Measurements from ENCODE around the gene FBLN7.
A peak's percentile ranks its signal among the peaks of the same experiment; 100 is the strongest.

The FBLN7 gene

DNA sequence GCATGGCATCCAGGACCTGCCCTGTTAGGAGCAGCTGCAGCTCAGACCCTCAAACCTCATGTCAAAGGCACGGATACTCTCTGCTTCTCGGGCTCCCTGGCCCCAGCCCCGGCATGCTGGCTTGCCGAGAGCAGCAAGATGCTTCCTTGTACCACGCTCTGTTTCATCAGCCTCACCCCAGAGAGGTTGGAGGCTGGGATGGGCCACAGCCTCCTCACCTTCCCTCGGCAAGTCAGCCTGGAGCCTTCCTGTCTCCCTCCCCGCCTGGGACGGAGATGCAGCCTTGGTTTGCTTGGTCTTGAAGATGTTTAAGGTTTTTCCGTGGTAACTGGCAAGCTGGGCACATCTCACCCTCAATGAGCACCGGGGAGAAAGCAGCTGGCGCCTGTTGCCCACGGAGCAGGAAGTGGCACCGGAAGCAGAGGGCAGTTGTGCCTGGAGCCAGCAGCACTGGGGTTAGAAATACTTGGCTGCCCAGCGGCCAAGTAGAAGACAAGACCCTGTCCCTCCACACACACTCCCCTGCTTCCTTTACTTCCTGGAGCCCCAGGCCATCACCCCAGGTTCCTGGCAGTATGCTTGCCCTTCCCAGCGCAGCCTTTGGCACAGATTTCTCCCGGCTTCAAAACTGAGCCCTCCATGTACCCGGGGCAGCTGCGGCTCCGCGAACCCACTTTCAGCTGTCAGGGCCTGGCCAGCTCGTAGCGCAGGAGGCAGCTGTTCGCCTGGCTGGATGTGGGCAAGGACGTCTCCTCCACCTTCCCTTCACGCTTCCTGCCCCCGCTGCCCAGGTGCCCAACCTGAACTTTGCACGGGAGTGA, 17.4 kb downstream of the FBLN7 start:
- peak in 1 of 10 donors; percentile 11 for DNase-seq
- intact Hi-C loops (cut with DNase I) = no loop called here

- intact Hi-C loops (cut with DNase I) = no loop called here
These were observed 18.2 kb downstream of the FBLN7 start for GRCh38 chr2:112156152-112156986.

GRCh38 chr2:112157472-112157871, 19.3 kb downstream of the FBLN7 start:
- no peak for DNase-seq
- intact Hi-C loops (cut with DNase I) = no loop called here

More at GRCh38 chr2:112156152-112156986, 18.2 kb downstream of the FBLN7 start:
- DNase-seq = peak in 2 of 10 donors; percentile 14 to 75

GRCh38 chr2:112159454-112159921, 21.3 kb downstream of the FBLN7 start:
- intact Hi-C loops (cut with DNase I) = no loop called here
- peak in 1 of 10 donors; percentile 61 for DNase-seq

DNA sequence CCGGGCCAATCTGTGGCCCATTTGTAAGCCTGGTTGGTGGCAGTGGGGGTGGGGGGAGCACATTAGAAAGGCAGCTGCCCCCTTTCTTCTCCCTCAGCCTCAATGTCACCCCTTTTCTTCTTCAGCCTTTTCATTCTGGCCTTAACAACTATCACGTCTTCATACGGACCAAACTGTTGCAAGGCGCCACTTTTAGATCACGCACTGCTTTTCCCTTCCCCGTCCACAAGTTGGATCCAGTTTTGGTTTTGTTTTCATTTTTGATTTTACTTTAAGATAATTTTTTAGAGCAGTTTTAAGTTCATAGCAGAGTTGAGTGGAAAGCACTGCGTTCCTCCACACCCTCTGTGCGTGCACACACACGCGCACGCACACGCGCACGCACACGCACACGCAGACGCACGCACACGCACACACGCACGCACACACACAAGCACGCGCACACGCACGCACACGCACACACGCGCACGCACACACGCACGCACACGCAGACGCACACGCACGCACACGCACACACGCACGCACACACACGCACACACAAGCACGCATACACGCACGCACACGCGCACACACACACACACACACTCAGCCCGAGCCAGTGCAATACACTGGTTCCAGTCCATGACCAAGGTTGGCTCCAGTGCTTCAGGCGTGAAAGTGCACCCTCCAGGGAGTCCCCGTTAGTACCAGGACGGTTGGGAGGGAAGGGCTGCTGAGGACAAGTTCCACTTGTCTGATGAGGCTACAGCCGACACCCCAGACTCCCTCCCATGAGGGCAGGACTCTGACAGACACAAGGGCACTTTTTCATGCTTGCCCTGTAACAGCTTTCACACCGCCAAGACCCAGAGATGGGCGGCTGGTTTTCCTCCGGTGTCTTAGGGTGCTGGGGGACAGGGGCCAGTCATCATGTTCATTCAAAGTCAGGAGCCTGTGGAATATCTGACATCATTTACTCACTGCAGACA, 22.4 kb downstream of the FBLN7 start:
- DNase-seq = peak in 2 of 10 donors; percentile 15 to 45
- intact Hi-C loops (cut with DNase I) = no loop called here

DNA sequence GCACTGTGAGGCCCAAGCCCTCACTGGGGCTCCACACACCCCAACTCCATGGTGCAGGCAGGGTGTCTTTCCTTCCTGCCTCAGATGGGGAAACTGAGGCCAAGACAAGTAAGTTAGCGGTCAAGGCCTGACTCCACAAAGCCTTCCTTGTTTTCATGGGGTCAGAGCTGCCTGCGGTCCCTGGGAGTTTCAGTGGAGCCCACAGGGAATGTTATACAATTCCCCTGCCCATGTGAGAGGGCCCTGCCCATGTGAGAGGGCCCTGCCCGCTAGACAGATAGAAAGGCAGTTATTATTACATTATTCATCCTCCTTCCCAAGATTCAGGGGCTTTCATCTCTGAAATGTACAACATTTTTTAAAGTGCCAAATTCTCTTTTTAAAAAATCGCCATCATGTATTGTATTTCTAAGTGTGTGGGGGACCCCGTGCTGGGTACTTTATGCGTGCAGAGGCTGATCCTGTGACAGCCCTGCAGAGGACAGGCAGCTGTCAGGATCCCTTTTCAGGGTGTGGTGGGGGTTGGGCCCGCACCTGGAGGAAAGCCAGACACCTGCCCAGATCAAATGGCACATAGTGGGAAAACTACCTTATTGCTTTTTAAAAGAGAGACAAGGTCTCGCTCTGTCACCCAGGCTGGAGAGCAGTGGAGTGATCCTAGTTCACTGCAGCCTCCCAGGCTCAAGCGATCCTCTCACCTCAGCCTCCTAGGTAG, 23.4 kb downstream of the FBLN7 start:
- intact Hi-C loops (cut with DNase I) = no loop called here
- peak in 2 of 10 donors; percentile 8 to 26 for DNase-seq

- intact Hi-C loops (cut with DNase I) = no loop called here
- peak in 1 of 10 donors; percentile 33 for DNase-seq
These were observed 24.2 kb downstream of the FBLN7 start for GRCh38 chr2:112162341-112162740.

GRCh38 chr2:112162956-112163355, 24.8 kb downstream of the FBLN7 start:
- peak in 1 of 10 donors; percentile 81 for DNase-seq
- intact Hi-C loops (cut with DNase I) = no loop called here

GRCh38 chr2:112163541-112163981, 25.4 kb downstream of the FBLN7 start:
- DNase-seq = peak in 1 of 10 donors; percentile 56
- intact Hi-C loops (cut with DNase I) = no loop called here

DNA sequence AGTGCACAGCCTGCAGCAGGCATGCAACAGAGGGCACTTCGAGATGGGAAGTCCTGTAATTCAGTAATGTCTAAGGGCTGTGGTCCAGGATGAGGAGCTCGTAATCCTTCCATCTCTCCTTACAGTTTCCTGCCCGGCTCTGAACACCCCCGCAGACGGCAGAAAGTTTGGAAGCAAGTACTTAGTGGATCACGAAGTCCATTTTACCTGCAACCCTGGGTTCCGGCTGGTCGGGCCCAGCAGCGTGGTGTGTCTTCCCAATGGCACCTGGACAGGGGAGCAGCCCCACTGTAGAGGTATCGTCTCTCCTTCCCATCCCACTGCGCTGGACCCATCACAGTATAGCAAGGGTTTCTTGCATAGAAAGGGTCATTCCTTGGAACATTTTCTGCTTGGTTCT, 26.7 kb downstream of the FBLN7 start:
- intact Hi-C loops (cut with DNase I) = no loop called here
- DNase-seq = peak in 1 of 10 donors; percentile 79

- no peak for DNase-seq
These were observed 27.1 kb downstream of the FBLN7 start for GRCh38 chr2:112165296-112165695.

GRCh38 chr2:112166806-112167499, 28.8 kb downstream of the FBLN7 start:
- intact Hi-C loops (cut with DNase I) = no loop called here
- peak in 1 of 10 donors; percentile 84 for DNase-seq

More at GRCh38 chr2:112165296-112165695, 27.1 kb downstream of the FBLN7 start:
- intact Hi-C loops (cut with DNase I) = no loop called here

DNA sequence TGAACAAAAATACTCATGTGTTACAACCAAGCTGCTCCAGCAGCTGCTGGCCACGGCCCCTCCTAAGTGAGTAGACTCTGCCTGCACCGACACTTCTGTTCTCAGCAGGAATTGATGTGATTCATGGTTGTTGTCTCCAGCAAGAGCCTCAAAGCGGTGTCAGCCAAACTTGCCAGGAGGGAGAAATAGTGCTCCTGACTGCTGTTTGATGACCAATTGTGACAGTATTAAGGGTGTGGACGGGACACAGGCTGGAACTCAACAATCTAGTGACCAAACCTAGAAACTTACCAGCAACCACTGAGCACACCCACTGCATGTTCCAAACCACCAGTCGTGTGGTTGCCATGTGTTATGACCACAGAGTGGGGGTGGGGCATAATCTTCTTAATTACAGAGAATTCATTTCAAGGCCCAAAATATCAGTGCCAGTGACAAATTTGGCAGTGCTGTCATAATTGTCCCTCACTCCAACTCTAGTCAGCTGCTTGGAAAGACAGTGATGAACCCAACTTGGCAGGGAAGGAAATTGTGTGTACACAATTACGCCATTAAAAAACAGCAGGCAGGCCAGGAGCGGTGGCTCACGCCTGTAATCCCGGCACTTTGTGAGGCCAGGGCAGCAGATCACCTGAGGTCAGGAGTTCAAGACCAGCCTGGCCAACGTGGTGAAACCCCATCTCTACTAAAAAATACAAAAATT, 30.4 kb downstream of the FBLN7 start:
- DNase-seq = peak in 1 of 10 donors; percentile 71
- intact Hi-C loops (cut with DNase I) = no loop called here

GRCh38 chr2:112170495-112170894, 32.3 kb downstream of the FBLN7 start:
- intact Hi-C loops (cut with DNase I) = no loop called here

DNA sequence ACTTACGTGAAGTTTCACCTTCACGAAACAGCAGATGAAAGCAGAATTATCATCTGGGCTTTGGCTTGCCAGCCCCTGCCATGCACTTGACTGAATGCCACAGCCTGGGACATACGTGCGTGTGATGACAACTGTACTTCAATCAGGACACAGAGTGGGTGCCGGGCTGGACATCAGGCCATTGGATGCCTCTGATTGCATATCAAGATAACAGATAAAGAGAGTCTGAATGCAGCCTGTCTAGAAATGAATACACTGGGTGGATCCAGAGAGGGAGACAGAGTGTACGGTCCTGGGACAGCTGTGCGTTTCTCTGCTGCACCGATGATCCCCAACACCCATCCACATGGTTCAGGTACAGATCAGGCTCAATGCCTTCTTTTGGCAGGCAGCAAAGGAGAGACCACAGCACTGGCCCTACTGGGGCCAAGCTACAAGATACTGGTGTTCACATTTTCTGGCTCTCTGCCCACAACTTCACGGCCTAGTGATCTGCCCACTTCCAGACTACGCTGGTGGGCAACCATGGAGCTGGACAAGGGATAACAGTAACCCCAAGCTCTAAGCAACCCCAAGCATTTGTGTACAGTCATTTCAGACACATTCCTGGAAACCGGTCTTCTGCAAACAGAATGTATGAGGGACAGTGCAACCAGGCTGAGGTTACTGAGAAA, 35.6 kb downstream of the FBLN7 start:
- intact Hi-C loops (cut with DNase I) = no loop called here

More at GRCh38 chr2:112170495-112170894, 32.3 kb downstream of the FBLN7 start:
- peak in 1 of 10 donors; percentile 38 for DNase-seq

DNA sequence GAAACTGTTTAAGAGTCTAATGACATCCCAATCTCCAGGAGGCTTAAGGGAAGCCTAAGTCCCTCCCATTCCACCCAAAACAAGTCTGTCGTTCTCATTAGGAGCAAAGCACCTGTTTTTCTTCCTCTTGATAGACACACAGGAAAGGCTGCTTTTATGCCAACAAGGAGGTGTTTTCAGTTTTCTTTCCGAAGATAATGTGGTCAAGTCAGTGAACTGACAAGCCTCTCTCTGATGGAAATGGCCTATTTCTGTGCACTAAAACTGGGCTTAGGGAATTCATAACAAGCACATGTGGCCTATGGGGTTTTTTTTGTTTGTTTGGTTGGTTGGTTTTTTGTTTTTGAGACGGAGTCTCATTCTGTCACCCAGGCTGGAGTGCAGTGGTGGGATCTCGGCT, 36.2 kb downstream of the FBLN7 start:
- intact Hi-C loops (cut with DNase I) = no loop called here
- no peak for DNase-seq

More for the DNA sequence above, 35.6 kb downstream of the FBLN7 start:
- DNase-seq = no peak

- intact Hi-C loops (cut with DNase I) = no loop called here
- no peak for DNase-seq
These were observed 37.1 kb downstream of the FBLN7 start for GRCh38 chr2:112175333-112175732.
